Activated CD4-positive, alpha-beta memory T cell treated with anti-CD3 and anti-CD28 coated beads for 36 hours (primary cell): ENCODE data around the gene FERMT1. TPM values are rescaled to one million over a fixed set of nuclear protein-coding genes. Genes with fewer than 3 reads are reported as not detected.

Experiments used
- CTCF ChIA-PET: fragments of 350-600 bp; sonication (Branson Sonifier 250); formaldehyde crosslinking; loops from one replicate; lab custom pipeline; 2021; ENCODE audit warnings: antibody characterized with exemption, inconsistent platforms; lab: Charles Lee
- POLR2A ChIA-PET: fragments of 350-600 bp; sonication (Branson Sonifier 250); formaldehyde crosslinking; loops from one replicate; lab custom pipeline; 2021; ENCODE audit warnings: antibody characterized with exemption; lab: Charles Lee
- DNase-seq: peaks from one replicate; pipeline ENCODE4 v3.0.0-alpha.2; 2020
- H3K27ac Mint-ChIP-seq: one replicate; pipeline ENCODE4 v1.8.0; 2021; ENCODE audit warnings: mixed read lengths
- H3K27me3 Mint-ChIP-seq: one replicate; pipeline ENCODE4 v1.8.0; 2021; ENCODE audit warnings: mixed read lengths
- H3K36me3 Mint-ChIP-seq: one replicate; pipeline ENCODE4 v1.8.0; 2021; ENCODE audit warnings: mixed read lengths
- H3K4me1 Mint-ChIP-seq: one replicate; pipeline ENCODE4 v1.8.0; 2021; ENCODE audit warnings: low read depth, mixed read lengths
- H3K4me3 Mint-ChIP-seq: one replicate; pipeline ENCODE4 v1.8.0; 2021; ENCODE audit warnings: mild to moderate bottlenecking, mixed read lengths
- H3K9me3 Mint-ChIP-seq: one replicate; pipeline ENCODE4 v1.8.0; 2021; ENCODE audit warnings: mixed read lengths
- intact Hi-C: fragments of 100-400 bp; cut with micrococcal nuclease; formaldehyde crosslinking; loops from one replicate; pipeline ENCODE4 v1.15.1; 2023
- total RNA-seq, 2 experiments: library from RNA; stranded (reverse); gene quantifications; one replicate each; pipeline ENCODE4 v1.2.3, GENCODE V29; 2021

FERMT1 gene
- total RNA-seq, 2 experiments from 2014 or later = 0.05 to 0.33 TPM

- Mint-ChIP-seq H3K27ac (no peak overlapping the region), H3K9me3 (peaks cover 3% of the 10 kb centered on the region), H3K4me1 (peaks cover 16% of the 10 kb centered on the region), H3K4me3 (no peak overlapping the region), H3K36me3 (peaks cover 38% of the 10 kb centered on the region), H3K27me3 (no peaks in the 10 kb centered on the region)
- CTCF ChIA-PET = no interaction called here
- intact Hi-C loops = no loop called here
- POLR2A ChIA-PET = no interaction called here
- DNase-seq = no peak
Measured at GRCh38 chr20:6028818-6029217, 94.0 kb downstream of the FERMT1 start.

GRCh38 chr20:6026051-6026450, 96.8 kb downstream of the FERMT1 start:
- H3K27me3 Mint-ChIP-seq = no peaks in the 10 kb centered on the region
- no peak overlapping the region for H3K4me3 Mint-ChIP-seq
- intact Hi-C loops = no loop called here
- no peak overlapping the region for H3K27ac Mint-ChIP-seq
- POLR2A ChIA-PET = no interaction called here
- H3K36me3 Mint-ChIP-seq = peaks cover 41% of the 10 kb centered on the region
- H3K9me3 Mint-ChIP-seq = peaks cover 3% of the 10 kb centered on the region
- CTCF ChIA-PET = no interaction called here
- peaks cover 18% of the 10 kb centered on the region for H3K4me1 Mint-ChIP-seq
- peak; percentile 21 for DNase-seq

Other genes with a start within 250 kb of the FERMT1 start
- gene CHGB, start 211.5 kb downstream of the FERMT1 start, total RNA-seq = under 1 TPM in 1 of 2 experiments, not detected in 1; 0.21 TPM
- gene TRMT6, start 172.5 kb downstream of the FERMT1 start, total RNA-seq = 10 to 100 TPM; 24.9 to 27.1 TPM
- 10 to 100 TPM; 46.8 to 50.7 TPM for gene MCM8, start 172.4 kb downstream of the FERMT1 start, total RNA-seq
- gene CRLS1, start 116.9 kb downstream of the FERMT1 start, total RNA-seq = 10 to 100 TPM; 36.5 to 38.4 TPM
- gene LRRN4, start 69.0 kb downstream of the FERMT1 start, total RNA-seq = not detected